Activated CD4-positive, alpha-beta T cell treated with anti-CD3 and anti-CD28 coated beads, Interleukin-10, Interleukin-2, amounts not matched to agents 100 ng/mL and 50 ng/mL, durations not matched to agents 16 hours and 8 hours (primary cell): ENCODE measurements around the gene CFAP46.
"Not testable (repeated sequence)": the region's sequence is repeated elsewhere in the genome, so short reads cannot be mapped to it uniquely, and the experiment has no call there.

Source experiments
- DNase-seq: peaks from one replicate; pipeline ENCODE4 v3.0.0-alpha.2; 2020

Gene CFAP46

DNA sequence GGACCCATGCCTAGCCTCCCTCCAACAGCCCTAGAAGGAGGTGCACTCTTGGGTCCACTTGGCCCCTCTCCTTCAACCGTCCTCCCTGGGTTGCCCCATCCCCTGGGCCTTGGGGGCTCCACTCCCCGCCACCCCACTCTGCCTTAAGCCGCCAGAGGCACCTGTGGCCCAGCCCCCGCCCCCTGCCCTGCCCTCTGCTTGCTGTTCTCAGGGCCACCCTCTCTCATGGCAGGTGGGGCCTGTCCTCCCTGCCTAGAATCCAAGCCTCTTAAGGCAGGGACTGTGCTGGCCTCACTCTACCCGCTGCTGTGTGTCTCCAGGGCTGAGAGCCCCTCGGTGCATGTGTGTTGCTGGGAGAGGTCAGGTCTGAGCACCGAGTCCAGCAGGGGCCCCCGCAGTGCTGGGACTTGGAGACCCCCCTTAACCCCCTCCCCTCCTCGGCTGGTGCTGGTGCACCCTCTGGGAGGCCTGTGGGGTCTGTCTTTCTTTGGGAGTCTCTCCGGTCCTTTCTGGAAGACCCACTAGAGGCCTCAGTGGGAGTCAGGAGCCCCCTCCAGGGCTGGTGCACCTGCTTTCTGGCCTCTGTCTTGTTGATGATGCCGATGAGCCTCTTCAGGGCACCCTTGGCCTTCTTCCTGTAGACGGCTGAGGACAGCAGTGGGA, 43.8 kb downstream of the CFAP46 start:
- DNase-seq, result no peak

DNA sequence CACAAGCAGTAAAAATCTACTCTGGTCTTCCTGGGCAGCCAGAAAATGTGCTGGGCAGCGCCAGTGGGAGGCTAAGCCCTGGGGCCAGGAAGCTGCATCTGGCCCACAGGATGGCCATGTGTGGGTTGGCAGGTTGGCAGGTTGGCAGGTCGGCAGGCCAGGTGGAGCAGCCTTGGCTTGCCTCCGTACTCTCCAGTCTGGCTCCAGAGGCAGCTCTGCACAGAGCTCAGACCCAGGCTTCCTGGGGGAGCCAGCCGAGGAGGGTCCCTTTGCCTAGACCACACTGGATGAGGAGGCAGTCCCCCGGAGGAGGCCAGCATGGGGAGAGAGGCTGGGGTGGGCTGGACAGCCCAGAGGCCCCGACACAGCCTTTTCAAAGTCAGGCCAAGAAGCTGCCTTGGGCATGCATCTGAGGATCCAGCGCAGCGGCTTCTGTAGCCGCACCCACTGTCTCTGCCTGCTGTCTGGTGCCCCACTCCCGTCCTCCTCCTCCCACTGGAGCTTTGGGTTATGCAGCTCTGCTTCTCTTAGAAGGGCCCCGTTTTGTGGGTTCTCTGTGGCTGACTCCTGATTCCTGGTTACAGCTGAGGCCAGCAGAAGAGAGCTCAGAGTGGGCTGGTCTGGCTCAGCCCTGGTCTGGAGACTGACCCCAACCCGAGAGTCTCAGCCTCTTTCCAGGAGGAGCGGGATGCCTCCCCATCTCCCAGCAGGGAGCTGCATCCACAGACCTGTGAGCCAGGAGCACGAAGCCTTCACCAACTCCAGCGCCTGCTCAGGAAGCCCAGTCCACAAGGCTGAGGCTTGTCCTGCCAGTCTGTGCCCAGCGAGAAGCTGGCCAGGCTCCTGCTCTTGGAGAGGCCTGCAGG, 44.6 kb downstream of the CFAP46 start:
- DNase-seq, result no peak

DNA sequence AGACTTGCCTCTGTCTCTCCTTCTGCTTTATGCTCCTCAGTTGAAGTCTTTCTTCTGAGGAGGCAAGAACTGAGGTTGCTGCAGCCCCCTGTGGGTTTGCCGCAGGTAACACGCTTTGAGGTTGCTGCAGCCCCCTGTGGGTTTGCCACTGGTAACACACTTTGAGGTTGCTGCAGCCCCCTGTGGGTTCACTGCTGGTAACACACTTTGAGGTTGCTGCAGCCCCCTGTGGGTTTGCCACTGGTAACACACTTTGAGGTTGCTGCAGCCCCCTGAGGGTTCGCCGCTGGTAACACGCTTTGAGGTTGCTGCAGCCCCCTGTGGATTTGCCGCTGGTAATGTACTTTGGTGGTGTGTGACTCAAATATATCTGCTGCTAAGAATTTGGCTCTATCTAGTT, 48.6 kb downstream of the CFAP46 start:
- not testable (repeated sequence) for DNase-seq

DNA sequence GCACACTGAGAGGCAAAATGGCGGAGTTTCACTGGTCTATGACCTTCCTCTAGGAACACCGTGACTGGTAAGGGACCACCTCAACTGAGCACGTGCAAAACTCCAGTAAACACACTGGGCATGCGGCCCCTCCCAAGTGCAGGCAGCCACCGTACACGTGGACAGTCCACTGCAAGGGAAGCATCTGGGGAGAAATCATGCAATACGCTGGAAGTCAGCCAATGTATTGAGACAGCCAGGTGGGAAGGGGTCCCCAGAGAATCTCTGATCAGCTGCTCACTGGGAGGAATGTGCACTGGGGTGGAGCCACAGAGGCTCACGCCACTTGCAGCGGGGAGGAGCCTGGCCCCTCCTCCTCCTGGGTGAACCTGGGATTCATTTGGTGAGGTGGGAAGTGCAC, 49.3 kb downstream of the CFAP46 start:
- no peak for DNase-seq

DNA sequence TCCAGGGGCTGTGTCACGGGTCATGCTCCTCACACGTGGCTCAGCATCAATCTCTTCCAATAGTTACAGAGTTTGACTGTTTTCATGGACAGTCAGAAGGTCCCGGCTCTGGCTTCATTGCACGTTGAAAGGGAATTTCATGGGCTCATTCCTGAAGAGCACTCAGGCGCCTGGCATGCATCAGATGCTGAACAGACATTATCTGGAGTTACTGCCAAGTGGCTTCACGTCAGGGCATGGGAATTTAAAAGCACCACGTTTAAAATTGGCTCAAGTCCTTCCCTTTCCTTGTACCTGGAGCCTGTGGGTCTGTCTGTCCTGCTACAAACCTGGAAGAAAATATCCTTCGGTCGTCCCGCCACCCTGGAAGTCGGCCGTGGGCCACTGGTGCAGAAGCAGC, 50.4 kb downstream of the CFAP46 start:
- no peak for DNase-seq

DNA sequence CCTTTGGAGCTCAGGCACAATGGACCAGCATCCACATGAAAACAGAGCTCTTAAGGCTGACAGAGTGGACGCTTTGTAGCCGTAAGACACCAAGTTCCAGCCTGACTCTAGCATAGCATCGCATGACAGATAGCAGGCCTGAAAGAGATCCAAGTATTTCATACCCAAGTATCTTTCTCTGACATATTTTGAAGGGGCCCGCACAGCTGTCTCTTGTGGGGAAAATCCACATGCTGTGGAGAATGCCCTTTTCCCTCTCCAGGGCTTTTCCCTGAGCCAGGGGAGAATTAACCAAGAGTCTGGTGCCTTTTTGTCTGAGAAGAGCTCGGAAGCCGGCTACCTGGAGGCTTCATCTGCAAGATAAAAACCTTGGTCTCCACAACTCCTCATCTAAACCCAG, 51.0 kb downstream of the CFAP46 start:
- no peak for DNase-seq

DNA sequence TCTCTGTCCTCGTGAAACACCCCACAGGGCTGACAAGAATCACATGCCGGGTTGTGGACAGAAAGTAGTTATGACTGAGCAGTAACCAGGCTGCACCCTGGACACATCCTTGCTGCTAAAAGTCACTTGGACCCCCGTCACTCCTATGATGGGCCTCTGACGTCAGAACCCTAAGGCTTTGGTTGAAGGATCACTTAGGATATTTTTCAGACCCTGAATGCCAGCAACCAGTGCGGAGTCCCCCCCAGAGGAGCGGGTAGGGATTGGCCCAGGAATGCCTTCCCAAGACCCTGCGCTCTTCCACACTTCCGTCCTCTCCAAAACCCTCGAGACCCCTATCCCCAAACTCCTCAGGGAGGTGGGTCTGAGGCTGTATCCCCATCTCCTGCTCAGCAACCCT, 52.1 kb downstream of the CFAP46 start:
- no peak for DNase-seq

DNA sequence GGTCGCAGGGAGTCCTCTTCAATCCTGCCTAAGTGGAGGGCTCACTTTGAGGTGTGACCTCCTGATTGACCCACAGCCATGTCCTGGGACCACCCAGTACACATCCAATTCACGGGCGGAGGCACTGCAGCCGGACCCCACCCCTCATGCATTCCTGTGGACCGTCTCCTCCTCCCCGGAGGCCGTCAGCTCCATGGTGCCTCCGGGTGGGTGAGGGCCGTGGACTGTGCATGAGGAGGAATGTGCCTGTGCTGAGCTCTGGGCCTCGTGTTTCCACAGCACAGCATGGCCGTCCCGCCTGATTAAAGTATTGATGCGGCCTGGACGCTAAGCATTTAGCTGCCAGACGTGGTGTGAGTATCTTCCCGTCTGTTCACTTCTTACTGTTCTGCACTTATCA, 52.8 kb downstream of the CFAP46 start:
- DNase-seq, result no peak

DNA sequence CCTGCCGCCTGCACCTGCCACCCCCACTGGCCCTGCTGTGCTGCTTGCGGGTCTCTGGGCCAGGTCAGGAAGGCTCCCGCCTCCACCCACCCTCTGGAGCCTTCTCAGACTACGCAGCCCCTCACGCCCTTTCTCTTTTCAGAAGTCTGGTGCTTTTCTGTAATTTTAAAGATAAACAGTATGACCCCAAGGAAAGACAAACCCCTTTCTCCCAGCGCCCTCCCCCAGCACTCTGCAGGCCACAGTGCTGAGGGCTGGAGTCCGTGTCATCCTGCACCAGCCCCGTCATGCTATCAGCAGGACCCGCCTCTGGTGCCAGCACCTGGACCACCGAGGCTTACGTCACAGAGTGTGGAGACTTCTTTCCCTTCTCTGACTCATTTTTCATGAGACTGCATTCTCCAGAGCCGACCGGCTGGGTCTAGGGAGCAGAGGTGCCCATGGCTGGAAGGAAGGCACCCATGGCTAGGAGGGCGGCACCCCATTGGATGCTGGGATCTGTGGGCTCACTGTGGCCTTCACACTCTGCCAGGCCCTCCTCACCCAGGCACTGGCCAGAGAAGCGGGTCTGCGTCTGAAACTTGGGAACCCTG, 53.4 kb downstream of the CFAP46 start:
- DNase-seq, result no peak

DNA sequence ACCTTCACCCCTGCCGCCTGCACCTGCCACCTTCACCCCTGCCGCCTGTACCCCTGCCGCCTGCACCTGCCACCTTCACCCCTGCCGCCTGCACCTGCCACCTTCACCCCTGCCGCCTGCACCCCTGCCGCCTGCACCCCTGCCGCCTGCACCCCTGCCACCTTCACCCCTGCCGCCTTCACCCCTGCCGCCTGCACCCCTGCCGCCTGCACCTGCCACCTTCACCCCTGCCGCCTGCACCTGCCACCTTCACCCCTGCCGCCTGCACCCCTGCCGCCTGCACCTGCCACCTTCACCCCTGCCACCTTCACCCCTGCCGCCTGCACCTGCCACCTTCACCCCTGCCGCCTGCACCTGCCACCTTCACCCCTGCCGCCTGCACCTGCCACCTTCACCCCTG, 53.9 kb downstream of the CFAP46 start:
- not testable (repeated sequence) for DNase-seq

DNA sequence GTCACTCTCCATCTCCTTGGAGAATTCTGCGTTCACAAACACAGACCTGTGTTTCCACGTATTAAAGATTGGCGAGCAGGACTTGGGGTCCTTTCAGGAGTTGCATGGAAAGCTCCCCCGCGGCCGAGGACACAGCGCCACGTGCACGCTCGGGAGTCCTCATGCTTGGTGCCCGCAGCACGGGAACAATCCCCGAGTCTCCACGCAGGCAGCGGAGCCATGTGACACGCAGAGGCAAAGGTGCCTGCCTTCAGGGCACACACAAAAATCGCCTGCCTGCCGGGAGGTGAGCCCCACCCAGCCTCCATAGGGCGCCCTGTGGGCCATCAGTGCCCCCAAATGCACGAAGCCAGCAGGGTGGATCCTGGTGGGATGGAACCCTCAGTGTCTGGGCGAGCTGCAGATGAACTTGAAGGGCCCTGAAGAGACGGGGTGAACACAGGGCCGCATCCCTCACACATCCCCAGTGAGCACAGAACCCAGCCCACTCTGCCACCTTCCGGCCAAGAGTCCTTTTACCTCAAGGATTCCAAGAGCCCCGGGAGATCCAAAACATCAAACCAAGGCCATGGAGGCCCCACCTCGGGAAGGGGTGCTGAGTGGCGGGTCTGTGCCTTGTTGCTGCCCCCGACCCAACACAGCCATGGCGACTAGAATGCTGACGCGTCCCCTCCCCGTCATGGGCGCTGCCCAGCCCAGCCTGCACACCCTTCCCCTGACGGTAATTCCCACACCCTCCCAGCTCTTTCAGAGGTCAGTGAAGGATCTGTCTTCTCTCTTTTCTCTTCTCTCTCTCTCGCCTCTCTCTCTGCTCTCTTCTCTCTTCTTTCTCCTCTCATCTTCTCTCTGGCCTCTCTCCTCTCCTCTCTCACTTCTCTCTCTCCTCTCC, 55.9 kb downstream of the CFAP46 start:
- no peak for DNase-seq

DNA sequence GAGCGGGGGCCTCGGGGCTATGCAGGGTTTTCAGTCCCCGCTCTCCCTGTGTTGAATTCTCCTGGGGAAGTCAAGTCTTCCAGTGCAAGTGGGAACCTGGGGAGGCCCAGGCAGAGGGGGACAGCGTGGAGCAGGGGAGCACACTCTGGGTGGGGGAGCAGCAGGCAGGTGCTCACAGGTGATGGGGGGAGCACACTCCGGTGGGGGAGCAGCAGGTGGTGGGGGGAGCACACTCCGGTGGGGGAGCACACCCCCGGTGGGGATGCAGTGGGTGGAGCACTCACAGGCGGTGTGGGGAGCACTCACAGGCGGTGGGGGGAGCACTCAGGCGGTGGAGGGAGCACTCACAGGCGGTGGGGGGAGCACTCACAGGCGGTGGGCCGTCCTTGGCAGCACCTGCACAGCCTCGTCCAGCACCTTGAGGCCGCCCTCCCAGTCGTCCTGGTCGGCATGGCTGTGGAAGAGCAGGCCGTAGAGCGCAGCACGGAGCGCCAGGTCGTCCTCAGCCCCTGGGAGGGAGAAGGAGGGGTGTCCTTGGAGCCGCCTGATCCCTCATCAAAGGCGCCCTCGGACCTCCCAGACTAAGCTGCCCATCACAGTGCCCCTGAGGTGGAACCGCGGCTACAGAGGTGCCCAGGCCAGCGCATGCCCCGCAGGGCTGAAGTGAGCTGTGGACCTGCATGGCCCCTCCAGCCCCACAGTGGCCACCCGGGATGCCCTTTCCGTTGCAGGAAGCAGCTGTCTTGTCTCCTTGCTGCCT, 56.7 kb downstream of the CFAP46 start:
- DNase-seq, result no peak

DNA sequence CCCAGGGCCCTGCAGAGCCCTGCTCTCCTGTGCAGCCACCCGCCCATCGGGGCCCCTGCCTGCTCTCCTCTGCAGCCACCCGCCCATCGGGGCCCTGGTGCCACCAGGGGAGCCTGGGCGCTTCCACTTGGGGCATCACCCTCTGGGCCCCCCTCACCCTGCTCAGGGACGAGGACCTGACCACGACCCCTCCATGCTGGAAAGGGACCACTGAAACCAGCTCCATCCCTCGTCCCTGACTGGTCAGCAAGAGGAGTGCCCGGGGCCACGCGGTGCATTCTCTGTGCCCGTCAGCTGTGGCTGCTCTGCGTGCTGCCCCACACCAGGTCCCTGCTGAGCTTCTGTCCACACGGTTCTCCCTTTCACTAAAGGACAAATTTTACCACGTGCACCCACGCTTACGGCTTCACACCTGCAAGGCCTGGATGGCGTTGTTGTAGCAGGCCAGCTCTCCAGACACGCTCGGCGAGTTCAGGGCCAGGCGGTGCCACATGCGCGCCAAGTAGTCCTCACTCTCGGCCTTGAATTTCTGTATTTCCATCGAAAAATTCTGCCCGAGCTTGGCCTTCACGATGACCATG, 57.6 kb downstream of the CFAP46 start:
- no peak for DNase-seq

DNA sequence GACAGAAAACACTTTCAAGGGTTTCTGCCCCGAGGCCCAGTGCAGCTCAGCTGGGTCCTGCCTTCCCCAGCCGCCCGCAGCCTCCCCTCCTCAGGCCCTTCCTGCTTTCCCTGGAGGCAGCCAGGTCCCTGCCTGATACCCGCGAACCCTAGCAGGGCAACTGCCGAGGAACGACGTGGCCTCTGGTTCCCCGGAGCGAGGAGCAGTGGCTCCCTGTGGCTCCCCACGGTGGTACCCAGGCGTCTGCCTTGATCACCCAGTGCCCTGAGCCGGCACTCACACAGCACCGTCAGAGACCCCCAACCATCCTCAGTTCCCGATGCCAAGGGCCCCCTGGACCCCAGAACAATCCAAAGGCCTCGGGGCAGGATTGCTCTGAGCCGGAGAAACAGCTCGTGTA, 58.3 kb downstream of the CFAP46 start:
- DNase-seq, result no peak

DNA sequence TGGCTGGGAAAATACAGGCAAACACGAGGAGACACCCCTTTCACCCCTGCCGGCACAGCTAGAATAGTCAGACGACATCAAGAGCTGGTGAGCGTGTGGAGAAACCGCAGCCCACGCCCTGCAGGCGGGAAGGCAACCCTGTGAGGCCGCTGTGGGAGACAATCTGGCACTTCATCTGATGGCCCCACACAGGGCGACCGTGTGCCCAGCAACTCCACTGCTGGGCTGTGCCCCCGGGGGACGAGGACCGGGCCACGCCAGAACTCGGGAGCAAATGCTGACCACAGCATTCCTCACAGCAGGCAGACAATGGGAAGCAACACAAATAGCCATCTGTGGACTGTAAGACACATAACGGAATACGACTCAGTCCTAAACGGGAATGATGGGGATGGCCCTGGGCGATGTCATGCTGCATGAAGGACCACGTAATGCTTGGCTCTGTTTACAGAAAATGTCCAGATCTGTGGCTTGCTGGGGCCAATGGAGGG, 58.9 kb downstream of the CFAP46 start:
- DNase-seq, result no peak

DNA sequence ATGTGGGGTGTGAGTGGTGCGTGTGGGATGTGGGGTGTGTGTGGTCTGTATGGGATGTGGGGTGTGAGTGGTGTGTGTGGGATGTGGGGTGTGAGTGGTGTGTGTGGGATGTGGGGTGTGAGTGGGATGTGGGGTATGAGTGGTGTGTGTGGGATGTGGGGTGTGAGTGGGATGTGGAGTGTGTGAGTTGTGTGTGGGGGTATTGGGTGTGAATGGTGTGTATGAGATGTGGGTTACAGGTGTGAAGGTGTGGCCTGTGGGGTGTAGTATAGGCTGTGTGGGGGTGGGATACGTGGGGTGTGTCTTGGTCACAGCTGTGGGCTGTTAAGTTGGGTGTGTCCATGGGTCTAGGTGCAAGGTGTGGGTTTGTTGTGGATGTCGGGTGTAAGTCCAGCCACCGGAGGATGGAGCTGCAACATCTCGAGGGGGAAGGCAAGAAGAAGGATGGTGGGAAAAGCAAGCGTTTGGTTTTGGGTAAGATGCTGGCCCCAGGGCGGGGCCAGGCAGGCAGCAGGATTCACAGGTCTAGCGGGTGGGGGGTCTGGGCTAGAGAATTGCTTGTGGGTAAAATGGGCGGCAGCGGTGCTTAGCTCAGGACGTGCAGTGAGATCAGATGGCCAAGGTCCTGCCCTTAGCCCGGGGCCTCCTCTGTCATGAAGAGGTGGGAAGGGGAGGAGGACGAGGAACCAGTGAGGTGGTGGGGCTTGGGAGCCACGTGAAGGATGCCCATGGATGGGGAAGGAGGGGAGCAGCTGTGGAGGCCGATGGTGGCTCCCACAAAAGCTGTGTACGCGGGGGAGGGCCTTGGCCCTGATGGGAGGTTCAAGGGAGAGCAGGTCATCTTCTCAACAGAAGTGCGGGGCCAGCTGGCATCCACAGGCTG, 60.1 kb downstream of the CFAP46 start:
- no peak for DNase-seq

DNA sequence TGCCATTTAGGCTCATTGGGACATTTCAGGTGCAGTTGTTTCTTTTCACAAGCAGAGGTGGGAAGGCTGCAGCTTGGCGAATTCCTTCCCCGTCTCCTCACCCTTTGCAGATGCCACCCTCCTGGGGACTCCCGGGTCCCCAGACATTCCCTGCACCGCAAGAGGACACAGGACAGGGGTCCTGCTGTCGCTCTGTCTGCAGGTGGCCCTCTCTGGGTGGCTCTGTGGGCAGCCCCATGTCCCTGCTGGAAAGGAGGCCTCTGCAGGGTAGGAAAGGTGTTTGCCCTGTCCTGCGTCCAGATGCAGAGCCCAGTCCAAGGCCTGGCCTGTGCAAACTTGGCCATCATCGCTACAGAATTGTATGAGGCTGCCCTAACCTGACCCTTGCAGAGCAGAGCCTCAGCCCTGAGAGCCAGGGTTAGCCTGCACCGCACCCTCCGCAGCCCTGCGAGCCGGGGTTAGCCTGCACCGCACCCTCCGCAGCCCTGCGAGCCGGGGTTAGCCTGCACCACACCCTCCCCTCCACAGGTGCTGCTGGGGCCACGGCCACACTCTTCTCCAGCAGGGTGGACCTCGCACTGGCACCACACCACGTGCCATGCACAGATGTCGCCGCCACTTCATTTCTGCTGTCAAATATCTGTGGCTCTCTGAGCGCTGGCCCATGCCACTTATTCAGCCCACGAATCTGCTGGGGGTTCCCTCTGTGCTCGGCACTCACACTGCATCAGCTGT, 61.0 kb downstream of the CFAP46 start:
- DNase-seq, result no peak

DNA sequence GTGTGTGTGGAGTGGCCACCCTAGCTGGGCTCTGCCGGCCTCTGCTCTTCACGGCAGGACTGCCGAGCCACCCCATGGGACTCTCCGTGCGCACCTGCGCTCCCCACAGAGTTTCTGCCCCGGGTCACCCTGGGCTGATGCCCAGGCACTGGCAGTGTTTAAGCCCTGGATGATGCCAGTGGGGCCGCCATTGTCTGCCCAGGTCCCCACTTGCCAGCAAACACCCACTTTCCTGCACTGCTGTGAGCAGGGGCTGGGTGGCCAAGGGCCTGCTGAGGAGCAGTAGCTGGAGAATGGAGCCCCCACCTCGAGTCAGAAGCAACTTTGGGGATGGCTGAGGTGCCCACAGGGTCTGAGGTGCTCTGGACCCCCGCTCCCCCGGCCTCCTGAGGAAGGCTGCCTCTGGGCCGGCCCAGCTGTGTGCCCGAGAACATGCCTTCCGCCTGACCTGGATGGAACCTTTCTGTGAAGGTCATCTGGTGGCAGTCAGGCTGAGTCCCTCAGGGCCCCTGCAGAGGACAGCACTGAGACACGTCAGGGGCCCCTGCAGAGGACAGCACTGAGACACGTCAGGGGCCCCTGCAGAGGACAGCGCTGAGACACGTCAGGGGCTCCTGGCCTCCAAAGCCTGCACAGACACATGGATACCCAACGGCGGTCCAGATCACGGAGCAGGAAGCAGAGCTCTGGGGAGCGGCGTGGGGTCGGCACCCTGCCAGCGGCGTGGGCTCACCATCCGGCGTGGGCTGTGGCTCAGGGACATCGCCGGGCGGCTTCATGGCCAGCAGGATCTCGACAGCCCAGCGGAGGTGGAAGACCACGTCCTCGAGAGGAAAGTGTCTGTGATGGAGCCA, 62.0 kb downstream of the CFAP46 start:
- DNase-seq, result no peak
